GM21717 (cell line): ENCODE results near the gene TSSK3.
A peak's percentile ranks its signal among the peaks of the same experiment; 100 is the strongest.
"Not testable (repeated sequence)": the region's sequence is repeated elsewhere in the genome, so short reads cannot be mapped to it uniquely, and the experiment has no call there.

Source experiments
- ATAC-seq: cut with Tn5 transposase; IDR thresholded peaks from one replicate; pipeline ENCODE4 v1.9.1; 2021; ENCODE audit warnings: mild to moderate bottlenecking, moderate library complexity; ENCODE audit not compliant: unreplicated experiment

TSSK3 gene

DNA sequence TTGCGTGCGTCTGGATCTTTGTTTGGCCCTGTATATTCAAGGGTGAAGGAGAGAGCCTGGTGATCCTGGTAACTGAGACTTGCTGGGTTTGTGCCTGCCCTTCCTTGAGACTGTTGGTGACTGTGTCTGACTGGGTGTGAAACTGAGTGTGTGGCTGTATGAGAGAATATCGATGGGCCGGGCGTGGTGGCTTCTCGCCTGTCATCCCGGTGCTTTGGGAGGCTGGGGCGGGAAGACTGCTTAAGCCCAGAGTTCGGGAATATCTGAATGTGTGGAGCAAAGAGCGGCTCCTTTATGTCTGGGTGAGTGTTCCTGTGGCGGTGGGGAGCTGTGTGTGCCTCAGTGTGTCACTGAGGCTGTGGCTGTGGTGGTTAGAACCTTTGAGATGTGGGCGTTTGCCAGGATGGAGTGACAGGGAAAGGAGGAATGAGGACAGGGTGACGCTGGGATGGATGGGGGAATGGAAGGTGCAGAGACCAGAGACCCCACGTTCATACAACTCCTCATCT lies 23.6 kb upstream of the TSSK3 start:
- no peak for ATAC-seq

DNA sequence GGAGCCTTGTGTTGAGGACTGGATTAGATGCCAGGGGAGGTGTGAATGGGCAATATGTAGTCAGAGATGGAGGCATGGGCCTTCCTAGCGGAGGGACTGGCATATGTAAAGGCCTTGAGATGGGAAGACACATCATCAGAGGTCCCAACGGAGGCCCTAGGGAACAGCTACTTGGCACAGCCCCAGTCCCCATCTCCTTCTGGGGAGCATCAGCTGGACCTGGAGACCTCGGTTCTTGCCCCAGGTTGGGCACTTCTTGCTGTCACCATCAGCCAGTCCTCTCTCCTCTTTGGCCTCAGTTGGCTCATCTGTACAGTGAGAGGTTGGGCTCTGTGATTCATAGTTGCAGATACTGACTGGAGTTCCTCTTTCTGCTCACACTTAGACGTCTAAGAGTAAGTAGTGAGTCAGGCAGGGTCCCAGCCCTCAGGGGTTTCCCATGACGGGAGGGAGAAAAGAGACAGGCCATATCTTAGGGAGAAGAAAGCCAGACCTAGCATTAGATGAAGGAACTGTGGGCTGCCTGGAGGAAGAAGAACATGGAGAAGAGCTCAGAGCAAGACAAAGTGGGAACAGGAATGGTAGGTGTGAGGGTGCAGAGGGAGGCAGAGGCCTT lies 22.9 kb upstream of the TSSK3 start:
- ATAC-seq = no peak

DNA sequence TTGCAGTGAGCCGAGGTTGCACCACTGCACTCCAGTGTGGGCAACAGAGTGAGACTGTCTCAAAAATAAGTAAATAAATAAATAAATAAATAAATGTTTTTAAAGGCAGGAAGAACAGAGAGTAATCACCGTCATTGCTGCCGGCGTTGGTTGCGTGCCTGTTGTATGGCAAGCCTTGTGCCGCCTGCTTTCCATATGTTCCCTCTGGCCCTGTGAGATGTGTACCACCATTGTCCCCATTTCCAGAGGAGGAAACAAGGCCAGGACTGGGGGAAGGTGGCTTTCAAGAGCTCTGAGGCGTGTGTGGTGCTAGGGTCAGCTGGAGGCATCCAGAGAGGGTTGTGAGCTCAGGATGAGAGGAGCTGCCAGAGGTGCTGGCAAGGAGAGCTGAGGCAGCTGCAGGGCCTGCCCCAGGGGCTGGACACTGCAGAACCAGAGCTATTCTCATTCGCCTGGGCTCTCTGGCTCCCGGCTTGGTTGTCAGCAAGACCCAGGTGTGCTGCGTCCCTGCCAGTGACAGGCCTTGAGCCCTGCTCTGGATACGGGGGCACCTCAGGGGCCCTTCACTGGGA lies 21.1 kb upstream of the TSSK3 start:
- ATAC-seq = no peak

DNA sequence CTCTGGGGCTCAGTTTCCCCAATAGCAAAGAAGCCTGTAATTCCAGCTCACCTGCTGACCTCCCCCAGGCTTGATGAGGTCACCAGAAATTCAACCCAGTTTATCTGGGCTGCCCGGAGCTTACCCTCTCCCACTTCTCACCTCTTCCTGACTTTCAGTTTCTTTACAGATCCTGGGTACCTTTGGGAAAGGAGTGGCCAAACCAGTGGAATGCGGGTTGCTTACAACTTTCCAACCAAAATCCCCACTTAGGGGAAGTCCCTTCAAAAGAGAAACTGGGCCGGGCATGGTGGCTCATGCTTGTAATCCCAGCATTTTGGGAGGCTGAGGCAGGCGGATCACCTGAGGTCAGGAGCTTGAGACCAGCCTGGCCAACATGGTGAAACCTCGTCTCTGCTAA lies 20.4 kb upstream of the TSSK3 start:
- no peak for ATAC-seq

DNA sequence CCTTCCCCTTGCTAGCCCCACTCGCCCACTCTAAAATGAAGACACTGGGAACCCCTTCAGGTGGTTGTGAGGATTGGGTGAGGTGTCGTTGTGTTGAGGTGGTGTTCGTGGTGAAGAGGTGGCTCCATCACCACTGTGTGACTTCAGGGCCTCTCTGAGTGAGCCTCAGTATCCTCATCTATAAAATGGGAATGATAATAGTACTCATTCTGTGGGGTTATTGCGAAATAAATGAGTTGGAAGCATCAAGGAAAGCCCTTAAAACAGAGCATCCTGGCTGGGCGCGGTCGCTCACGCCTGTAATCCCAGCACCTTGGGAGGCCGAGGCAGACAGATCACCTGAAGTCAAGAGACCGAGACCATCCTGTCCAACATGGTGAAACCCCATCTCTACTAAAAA lies 19.6 kb upstream of the TSSK3 start:
- no peak for ATAC-seq

DNA sequence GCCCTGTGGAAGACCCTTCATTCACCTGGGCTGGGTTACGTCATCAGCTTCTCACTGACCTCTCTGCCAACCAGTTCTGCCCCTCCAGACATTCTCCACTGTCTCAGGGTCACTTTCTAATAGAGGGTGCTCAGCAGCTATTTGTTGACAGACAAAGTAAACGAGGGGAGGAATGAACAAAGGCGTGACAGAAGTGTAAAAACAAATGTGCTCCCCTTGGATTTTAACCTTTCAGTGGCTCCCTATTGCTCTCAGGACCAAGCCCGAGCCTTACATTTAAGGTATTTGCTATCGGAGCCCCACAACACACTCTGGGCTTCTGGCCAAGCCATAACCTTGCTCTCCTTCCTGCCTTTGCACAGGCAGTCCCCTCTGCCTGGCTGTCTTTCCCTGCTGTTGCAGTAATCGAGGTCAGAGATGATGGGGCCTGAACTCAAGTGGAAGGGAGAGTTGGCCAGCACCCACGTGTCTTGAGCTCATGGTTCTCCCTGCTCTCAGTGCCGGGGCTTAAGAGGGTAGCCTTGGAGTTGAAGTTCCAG lies 17.0 kb upstream of the TSSK3 start:
- no peak for ATAC-seq

DNA sequence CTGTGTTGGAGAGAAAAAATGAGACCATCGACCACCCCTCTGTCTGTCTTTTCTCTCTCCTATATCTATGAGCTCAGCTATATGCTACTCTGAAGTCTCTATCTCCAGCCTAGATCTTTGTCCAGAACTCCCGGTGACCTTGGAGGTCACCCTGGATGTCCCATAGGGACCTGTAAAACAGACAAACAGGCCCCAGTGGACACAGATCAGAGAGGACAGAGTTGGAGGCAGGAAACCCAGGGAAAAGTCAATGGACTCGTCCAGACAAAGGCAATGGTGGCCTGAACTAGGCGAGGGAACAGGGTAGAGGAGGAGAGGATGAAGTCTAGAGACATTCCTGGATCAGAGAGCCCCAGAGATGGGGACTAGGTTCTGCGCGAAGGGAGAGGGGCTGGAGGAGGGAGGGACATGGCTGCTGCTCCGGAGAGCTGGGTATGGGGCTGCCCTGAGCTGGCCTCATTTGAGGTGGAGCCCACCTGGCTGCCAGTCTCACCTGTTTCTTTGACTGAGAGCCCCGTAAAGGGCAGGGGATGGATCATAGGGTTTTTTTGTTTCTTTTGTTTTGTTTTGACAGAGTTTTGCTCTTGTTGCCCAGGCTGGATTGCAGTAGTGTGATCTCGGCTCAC lies 15.7 kb upstream of the TSSK3 start:
- ATAC-seq = no peak

DNA sequence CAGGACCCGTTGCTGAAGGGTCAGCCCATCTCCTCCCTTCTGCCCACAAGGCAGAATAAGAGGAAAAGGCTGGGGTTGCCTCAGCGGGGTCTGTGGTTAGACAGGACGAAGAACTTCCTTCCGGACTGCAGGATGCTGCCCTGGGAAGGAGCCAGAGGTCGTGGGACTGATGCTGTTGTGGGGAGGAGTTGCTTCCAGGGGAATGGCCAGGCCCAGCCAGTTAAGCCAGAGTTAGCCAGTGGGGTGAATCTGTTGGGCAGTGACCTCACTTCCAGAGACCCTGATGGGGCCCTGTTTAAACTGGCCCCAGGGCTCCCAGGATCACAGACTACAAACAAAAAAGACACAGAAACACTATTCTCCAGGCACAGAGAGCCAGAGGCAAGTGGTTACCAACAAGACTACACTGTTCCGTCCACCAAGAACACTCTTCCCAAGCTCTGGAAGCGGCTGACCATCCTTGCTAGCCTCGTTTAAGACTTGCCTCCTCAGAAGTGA lies 13.1 kb upstream of the TSSK3 start:
- ATAC-seq = no peak

DNA sequence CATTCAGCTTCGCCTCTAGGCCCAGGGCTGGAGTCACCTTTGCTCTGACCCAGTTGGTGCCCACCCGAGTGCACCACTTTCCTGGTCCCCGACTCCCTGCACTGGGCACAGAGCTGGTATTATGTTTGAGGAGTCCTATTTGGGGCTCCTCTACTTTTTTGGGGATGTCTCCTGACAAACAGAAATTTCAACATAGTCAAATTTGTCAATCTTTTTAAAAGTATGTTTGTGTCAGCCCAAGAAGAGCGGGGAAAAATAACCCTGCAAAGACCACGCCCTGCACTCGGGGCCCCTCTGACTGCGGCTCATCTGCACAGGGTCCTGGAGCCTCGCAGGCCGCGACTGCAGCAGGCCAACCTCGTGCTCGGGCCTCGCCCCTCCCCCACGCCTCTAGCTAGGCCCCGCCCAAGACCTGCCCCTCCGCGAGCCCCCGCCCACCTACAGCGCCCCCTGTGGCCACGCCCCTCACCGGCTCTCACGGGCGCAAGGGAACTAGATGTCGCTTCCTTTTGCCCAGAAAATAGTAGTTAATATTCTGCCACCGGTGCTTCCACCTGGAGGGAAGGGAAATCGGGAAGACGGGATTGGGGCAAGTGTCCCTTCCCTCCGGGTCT lies 11.4 kb upstream of the TSSK3 start:
- ATAC-seq = peak; percentile 37

DNA sequence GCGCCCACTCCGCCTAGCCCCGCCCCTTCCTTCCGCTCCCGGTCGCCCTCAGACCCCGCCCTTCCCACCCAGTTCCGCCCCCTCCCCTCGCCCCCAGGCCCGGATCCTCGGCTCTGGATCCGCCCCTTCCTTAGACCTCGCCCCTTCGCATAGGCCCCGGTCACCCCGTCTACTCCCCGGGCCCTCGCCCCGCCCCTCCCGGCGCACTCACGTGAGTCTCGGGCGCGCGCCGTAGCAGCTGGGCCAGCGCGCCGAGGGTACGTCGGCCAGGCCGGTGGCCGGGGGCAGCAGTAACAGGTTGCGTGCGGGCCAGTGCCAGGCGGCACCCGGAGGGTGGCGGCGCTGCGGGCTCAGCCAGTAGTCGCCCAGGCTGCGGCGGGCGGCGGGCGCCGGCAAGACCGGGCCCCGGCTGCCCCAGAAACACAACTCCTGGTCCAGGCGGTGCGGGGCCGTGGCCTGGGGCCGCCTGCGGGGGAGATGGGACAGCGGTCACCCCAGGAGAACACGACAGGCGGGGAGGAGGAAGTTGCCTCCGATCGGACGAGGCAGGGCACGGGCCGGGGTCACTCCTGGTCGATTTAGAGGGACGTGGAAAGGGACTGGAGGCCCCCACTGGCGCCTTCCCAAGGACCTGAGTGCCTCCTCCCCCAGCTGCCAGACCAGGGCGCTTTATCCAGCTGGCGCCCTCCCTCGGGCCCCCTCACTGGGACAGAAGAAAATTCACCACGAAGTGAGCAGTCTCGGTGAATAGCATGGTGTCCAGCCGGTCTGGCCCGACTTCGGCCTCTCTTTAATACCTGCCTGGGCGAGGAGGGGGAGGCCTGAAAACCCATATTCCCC lies 10.7 kb upstream of the TSSK3 start:
- peak; percentile 66 for ATAC-seq

DNA sequence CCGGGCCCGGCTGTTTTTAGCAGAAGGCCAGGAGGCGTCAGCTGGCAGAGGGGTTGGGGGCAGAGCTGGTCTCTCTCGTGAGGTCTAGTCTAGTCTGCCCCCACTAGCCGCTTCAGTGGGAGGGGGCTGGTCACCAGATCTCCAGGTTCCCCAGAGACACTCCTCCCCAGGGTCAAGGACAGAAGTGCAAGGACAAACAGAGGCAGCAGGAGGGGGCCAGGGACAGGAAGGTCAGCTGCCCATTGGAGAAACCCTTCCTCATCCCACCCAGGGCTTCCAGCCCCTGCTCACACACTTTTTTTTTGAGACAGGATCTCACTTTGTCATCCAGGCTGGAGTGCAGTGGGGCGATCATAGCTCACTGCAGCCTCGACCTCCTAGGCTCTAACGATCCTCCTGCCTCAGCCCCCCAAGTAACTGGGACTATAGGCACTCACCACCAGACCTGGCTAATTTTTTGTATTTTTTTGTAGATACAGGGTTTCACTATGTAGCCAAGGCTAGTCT lies 10.0 kb upstream of the TSSK3 start:
- no peak for ATAC-seq

DNA sequence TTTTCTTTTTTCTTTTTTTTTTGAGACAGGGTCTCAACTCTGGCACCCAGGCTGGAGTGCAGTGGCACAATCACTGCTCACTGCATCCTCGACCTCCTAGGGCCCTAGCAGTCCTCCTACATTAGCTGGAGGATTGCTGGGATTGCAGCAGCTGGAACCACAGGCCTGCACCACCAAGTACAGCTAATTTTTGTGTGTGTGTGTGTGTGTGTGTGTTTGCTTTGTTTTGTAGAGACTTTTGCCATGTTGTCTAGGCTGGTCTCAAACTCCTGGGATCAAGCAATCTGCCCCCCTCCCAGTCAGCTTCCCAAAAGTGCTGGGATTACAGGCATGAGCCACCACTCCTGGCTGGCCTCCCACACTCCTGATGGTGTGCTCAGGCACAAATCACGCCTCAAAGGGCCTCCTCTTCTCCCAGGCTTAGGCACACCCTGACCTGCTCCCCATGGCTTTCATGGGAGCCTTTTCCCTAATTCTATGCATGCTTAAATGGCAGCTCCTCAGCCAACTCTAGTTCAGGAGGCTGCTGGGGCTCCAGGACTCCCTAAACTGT lies 9.4 kb upstream of the TSSK3 start:
- no peak for ATAC-seq

DNA sequence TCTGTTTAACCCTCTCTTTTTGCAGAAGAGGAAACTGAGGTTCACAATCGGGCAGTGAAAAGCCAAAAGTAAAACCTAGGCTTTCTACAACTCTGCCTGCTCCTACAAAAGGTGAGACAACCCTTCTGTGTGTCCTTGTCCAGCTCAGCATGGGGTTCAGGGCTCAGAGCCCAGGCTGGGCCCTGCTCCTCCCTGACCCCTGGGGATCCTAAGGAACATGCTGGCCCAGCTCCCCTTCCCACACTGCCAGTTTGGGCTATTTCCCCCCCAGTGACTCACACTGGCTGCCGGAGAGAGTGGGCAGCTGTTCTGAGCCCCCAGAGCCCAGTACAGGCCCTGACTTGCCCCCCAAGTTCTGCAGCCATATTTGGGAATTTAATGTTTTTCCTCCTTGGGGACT lies 8.9 kb upstream of the TSSK3 start:
- no peak for ATAC-seq

DNA sequence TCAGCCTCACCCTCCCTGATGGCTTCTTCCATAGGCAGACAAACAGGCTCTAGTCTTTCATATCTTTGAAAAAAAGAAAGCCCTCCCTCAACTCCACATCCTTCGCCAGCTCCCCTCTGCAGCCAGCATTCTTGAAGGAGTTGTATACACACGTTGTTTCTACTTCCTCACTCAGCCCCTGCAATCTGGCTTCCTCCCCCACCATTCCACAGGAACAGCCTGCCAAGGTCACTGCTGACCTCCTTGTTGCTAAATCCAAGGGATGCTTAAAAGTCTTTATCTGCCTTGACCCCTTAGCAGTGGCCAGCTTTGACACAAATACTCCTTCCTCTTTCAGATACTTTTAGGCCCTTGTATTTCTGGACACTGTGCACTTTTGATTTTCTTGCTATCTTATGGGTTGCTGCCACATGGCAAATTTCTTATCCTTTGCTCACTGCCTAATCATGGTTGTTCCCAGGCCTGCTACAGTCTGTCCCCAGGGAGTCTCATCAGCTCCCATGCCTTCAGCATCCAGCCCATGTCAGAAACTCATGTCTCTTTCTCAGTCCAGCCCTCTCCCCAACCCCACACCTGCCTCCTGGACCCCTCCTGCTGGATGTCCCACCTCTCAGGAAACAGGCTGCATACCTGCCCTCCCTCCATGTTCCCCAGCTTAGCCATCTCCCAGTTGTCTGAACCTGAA lies 8.3 kb upstream of the TSSK3 start:
- ATAC-seq = no peak

DNA sequence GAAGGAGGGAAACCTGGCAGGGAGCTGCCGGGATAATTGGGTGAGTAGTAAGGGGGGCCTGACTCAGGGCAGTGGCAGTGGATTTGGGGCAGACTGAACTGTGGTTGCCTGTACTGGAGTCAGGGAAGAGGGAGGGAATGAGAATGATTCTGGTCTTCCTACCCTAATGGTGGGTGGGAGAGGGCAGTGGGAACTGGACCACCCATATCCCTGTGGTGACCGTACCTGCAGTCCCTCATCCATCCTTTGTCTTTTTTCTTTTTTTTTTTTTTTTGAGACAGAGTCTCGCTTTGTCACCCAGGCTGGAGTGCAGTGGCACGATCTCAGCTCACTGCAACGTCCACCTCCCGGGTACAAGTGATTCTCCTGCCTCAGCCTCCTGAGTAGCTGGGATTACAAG lies 6.6 kb upstream of the TSSK3 start:
- not testable (repeated sequence) for ATAC-seq

DNA sequence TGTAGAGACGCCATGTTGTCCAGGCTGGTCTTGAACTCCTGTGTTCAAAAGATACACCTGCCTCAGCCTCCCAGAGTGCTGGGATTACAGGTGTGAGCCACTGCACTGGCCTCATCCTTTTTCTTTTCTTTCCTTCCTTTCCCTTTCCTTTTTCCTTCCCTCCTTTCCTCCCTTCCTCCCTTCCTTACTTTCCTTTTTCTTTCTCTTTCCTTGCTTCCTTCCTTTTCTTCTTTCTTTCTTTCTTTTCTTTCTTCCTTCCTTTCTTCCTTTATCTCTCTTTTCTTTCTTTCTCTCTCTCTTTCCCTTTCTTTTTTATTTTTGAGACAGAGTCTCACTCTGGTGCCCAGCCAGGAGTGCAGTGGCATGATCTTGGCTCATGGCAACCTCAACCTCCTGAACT lies 5.9 kb upstream of the TSSK3 start:
- ATAC-seq = no peak

DNA sequence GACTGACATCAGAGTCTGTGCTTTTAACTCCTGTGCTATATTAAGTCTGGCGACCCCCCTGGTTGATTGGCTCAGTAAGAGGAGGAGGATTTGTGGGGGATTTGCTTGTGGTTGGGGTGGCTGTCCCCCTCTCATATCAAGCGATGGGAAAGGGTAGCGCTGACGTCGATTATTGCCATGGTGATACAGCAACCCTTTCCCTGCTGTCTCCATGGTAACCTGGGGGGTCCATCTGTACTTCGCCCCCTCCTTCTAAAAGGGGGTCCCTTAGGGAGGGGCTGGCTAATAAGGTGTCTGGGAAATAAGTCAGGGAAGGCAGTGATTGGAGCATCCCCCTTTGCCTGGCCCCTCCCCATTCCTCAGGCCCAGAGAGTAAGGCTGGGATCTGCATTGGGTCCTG lies 4.7 kb upstream of the TSSK3 start:
- no peak for ATAC-seq

DNA sequence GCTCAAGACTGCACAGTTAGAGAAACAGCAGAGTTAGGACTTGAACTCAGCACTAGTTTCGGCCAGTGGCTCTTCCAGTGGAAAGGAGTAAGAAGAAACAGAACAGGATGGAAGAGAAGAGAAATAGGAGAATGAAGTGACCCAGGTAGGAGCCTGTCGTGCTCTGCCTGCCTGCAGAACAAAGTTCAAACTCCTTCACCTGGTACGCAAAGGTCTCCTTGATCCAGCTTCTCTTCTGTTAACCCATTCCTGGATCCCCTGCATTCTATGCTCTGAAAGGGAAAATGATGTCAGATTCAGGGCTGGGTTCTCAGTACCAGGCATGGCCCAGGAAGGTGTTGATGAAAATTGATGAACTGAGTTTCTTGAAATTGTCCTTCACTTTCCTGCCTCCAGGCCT lies 3.9 kb upstream of the TSSK3 start:
- ATAC-seq = no peak

DNA sequence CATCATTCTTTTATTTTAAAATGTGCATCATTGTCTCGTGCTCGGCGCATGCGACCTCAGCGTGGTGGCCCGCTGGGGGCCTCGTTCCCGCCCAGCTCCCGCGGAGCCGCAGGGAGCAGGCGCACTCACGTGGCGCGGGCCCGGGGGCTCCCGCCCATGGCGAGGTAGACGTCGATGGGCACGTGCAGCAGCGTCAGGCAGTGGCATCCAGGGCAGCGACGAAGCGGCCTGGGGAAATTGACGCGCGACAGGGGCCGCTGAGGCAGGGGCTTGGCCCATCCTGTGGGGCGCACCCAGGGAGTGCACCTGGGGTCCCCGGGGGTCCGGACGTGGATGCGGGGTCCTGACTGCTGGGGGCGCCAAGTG lies 1.0 kb upstream of the TSSK3 start:
- no peak for ATAC-seq
